OCI-LY3 (cell line): ENCODE measurements around the gene LRRC61.
"Not testable (repeated sequence)": the region's sequence is repeated elsewhere in the genome, so short reads cannot be mapped to it uniquely, and the experiment has no call there.

Experiments
- H2AFZ ChIP-seq: fragments of 200-600, 300-600 bp; shearing (Covaris generic); 2 replicates; pipeline ENCODE4 v1.6.0; 2014; ENCODE audit warnings: antibody characterized with exemption, low read depth, low read length
- H3K27ac ChIP-seq: fragments of 200-600, 300-600 bp; sonication (generic); 2 replicates; pipeline ENCODE4 v1.5.1; 2014; ENCODE audit warnings: mild to moderate bottlenecking, low read length, moderate library complexity, mixed read lengths
- H3K27me3 ChIP-seq: fragments of 200-600, 300-600 bp; sonication (generic); 2 replicates; pipeline ENCODE4 v1.6.1; 2014; ENCODE audit warnings: low read depth, low read length, mixed read lengths
- H3K36me3 ChIP-seq: fragments of 200-600, 300-600 bp; sonication (generic); replicated peaks from 2 replicates; pipeline ENCODE3; 2014; ENCODE audit warnings: low read depth, low read length, mixed read lengths
- H3K4me1 ChIP-seq: fragments of 300-600, 200-600 bp; sonication (generic); 2 replicates; pipeline ENCODE4 v1.6.1; 2014; ENCODE audit warnings: low read length, mixed read lengths
- H3K4me2 ChIP-seq: fragments of 200-600, 300-600 bp; sonication (generic); 2 replicates; pipeline ENCODE4 v1.6.1; 2014; ENCODE audit warnings: low read length, mixed read lengths
- H3K4me3 ChIP-seq: fragments of 300-600, 200-600 bp; sonication (generic); 2 replicates; pipeline ENCODE4 v1.5.1; 2014; ENCODE audit warnings: antibody characterized with exemption, mild to moderate bottlenecking, low read length, moderate library complexity
- H3K79me2 ChIP-seq: fragments of 300-600, 200-600 bp; shearing (Covaris generic); 2 replicates; pipeline ENCODE4 v1.6.1; 2014; ENCODE audit warnings: mild to moderate bottlenecking, low read length, mixed read lengths
- H3K9ac ChIP-seq: fragments of 300-600, 200-600 bp; shearing (Covaris generic); 2 replicates; pipeline ENCODE4 v1.6.0; 2014; ENCODE audit warnings: mild to moderate bottlenecking, low read length, moderate library complexity
- H3K9me3 ChIP-seq: fragments of 200-600, 300-600 bp; shearing (Covaris generic); 2 replicates; pipeline ENCODE4 v1.6.1; 2014; ENCODE audit warnings: low read length, mixed read lengths; ENCODE audit not compliant: insufficient read depth
- H4K20me1 ChIP-seq: fragments of 200-600, 300-600 bp; sonication (generic); 2 replicates; pipeline ENCODE4 v1.6.1; 2016; ENCODE audit warnings: low read length, mixed read lengths; ENCODE audit not compliant: insufficient read depth
- EZH2phosphoT487 ChIP-seq: fragments of 200-600 bp; shearing (Covaris generic); IDR thresholded peaks from 2 replicates; pipeline ENCODE4 v1.6.1; 2018; ENCODE audit warnings: antibody characterized with exemption, mixed run types, low read depth
- TF ChIP-seq, protein P1 (sequence below): fragments of 200-600, 300-600 bp; sonication (generic); IDR thresholded peaks from 2 replicates; pipeline ENCODE4 v1.5.1; 2014; ENCODE audit warnings: antibody characterized with exemption, low read length, low read depth

Gene LRRC61

GRCh38 chr7:150313367-150313809 is 9.8 kb upstream of the LRRC61 start:
- Histone ChIP-seq H4K20me1 (no peaks in the 10 kb centered on the region), H3K9ac (no peak overlapping the region), H3K4me3 (no peak overlapping the region), H3K9me3 (no peaks in the 10 kb centered on the region), H3K27ac (no peak overlapping the region), H3K4me2 (no peak overlapping the region), H3K27me3 (no peaks in the 10 kb centered on the region), H2AFZ (no peak overlapping the region), H3K4me1 (peaks cover 15% of the 10 kb centered on the region), H3K79me2 (no peaks in the 10 kb centered on the region), H3K36me3 (peaks cover 10% of the 10 kb centered on the region)
- TF ChIP-seq EZH2phosphoT487, result no peak
- TF ChIP-seq, protein P1, sequence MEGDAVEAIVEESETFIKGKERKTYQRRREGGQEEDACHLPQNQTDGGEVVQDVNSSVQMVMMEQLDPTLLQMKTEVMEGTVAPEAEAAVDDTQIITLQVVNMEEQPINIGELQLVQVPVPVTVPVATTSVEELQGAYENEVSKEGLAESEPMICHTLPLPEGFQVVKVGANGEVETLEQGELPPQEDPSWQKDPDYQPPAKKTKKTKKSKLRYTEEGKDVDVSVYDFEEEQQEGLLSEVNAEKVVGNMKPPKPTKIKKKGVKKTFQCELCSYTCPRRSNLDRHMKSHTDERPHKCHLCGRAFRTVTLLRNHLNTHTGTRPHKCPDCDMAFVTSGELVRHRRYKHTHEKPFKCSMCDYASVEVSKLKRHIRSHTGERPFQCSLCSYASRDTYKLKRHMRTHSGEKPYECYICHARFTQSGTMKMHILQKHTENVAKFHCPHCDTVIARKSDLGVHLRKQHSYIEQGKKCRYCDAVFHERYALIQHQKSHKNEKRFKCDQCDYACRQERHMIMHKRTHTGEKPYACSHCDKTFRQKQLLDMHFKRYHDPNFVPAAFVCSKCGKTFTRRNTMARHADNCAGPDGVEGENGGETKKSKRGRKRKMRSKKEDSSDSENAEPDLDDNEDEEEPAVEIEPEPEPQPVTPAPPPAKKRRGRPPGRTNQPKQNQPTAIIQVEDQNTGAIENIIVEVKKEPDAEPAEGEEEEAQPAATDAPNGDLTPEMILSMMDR, result no peak

GRCh38 chr7:150313870-150314269 is 9.3 kb upstream of the LRRC61 start:
- TF ChIP-seq, protein P1, result no peak
- no peak for TF ChIP-seq EZH2phosphoT487
- Histone ChIP-seq H3K27ac (no peak overlapping the region), H3K4me2 (no peak overlapping the region), H3K79me2 (no peaks in the 10 kb centered on the region), H3K36me3 (peaks cover 10% of the 10 kb centered on the region), H3K4me3 (no peak overlapping the region), H4K20me1 (no peaks in the 10 kb centered on the region), H3K9ac (no peak overlapping the region), H3K4me1 (peaks cover 20% of the 10 kb centered on the region), H2AFZ (no peak overlapping the region), H3K9me3 (no peaks in the 10 kb centered on the region), H3K27me3 (no peaks in the 10 kb centered on the region)

DNA sequence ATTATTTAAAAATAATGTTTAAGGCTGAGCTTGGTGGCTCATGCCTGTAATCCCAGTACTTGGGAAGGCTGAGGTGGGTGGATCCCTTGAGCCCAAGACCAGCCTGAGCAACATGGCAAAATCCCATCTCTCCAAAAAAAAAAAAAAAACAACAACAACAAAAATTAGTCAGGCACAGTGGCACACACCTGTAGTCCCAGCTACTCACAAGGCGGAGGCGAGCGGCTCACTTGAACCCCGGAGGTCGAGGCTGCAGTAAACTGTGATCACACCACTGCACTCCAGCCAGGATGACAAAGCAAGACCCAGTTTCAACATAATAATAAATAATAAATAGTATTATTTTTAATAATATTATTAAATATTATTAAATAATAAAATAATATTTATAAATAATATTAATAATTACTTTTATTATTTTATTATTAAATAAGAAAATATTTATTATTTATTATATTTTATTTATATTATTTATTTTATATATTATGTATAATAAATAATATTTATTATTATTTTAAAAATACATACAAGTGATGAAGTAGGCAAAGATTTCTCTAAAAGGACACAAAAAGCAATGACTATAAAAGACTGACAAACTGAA is 8.4 kb upstream of the LRRC61 start:
- TF ChIP-seq EZH2phosphoT487, result no peak
- TF ChIP-seq, protein P1, result no peak
- H3K4me2 ChIP-seq, result no peak overlapping the region
- no peaks in the 10 kb centered on the region for H4K20me1 ChIP-seq
- peaks cover 12% of the 10 kb centered on the region for H3K36me3 ChIP-seq
- H3K9ac ChIP-seq, result no peak overlapping the region
- H2AFZ ChIP-seq, result no peak overlapping the region
- no peak overlapping the region for H3K4me3 ChIP-seq
- no peaks in the 10 kb centered on the region for H3K27me3 ChIP-seq
- H3K9me3 ChIP-seq, result no peaks in the 10 kb centered on the region
- H3K79me2 ChIP-seq, result peaks cover 2% of the 10 kb centered on the region; the same call in 1 of the 2 replicates
- peaks cover 29% of the 10 kb centered on the region for H3K4me1 ChIP-seq
- H3K27ac ChIP-seq, result no peak overlapping the region

- not testable (repeated sequence) for H4K20me1 ChIP-seq, H3K27me3 ChIP-seq, H3K4me3 ChIP-seq, H3K27ac ChIP-seq, H3K9me3 ChIP-seq, H3K9ac ChIP-seq, H2AFZ ChIP-seq, H3K4me2 ChIP-seq
- H3K36me3 ChIP-seq, result peaks cover 20% of the 10 kb centered on the region
- peaks cover 11% of the 10 kb centered on the region for H3K79me2 ChIP-seq
- peaks cover 51% of the 10 kb centered on the region for H3K4me1 ChIP-seq
Measured at GRCh38 chr7:150316987-150317386, 6.2 kb upstream of the LRRC61 start.
